BJ (cell line): ENCODE data around the gene PRR19. TPM values are rescaled to one million over a fixed set of nuclear protein-coding genes. Genes with fewer than 3 reads are reported as not detected.

Source experiments
- CTCF ChIA-PET: fragments of 350-600 bp; formaldehyde crosslinking; extraction: SDS; loops from one replicate; lab custom pipeline; 2021; ENCODE audit warnings: antibody characterized with exemption, inconsistent platforms; lab: Yijun Ruan, JAX
- POLR2A ChIA-PET: fragments of 300-600 bp; sonication (Branson Sonifier 250); formaldehyde crosslinking; extraction: SDS; loops from one replicate; lab custom pipeline; 2021; ENCODE audit warnings: antibody characterized with exemption; lab: Charles Lee
- DNase-seq: peaks from one replicate; pipeline ENCODE4 v3.0.0-alpha.2; 2011; ENCODE audit warnings: low read depth
- H3K27me3 ChIP-seq: 2 replicates; pipeline ENCODE4 v1.6.0; 2011; ENCODE audit warnings: low read length; ENCODE audit not compliant: control insufficient read depth, insufficient read depth
- H3K36me3 ChIP-seq: 2 replicates; pipeline ENCODE4 v1.5.1; 2011; ENCODE audit warnings: low read length; ENCODE audit not compliant: control insufficient read depth, insufficient read depth
- H3K4me3 ChIP-seq: 2 replicates; pipeline ENCODE4 v1.5.1; 2011; ENCODE audit warnings: low read depth, mild to moderate bottlenecking, control low read depth, low read length
- polyA plus RNA-seq: library from polyadenylated mRNA; depleted of rRNA; stranded (reverse); fragments of >200 nt; gene quantifications from 2 replicates; pipeline ENCODE4 v1.2.3, GENCODE V29; 2011; rRNA removed
- small RNA-seq: library from RNA; depleted of rRNA; stranded (forward); fragments of <200 nt; gene quantifications from one replicate; pipeline ENCODE3, GENCODE V24; 2012; ENCODE audit warnings: low replicate concordance, low read depth; ENCODE audit not compliant: insufficient read length
- TF ChIP-seq, protein P1 (sequence below): IDR thresholded peaks from 2 replicates; pipeline ENCODE4 v1.5.1; 2011; ENCODE audit warnings: low read depth, mild to moderate bottlenecking, control low read depth, inconsistent platforms, low read length, moderate library complexity; ENCODE audit not compliant: insufficient read depth

The PRR19 gene
- polyA plus RNA-seq, 1 experiment: 0.93 TPM

DNA sequence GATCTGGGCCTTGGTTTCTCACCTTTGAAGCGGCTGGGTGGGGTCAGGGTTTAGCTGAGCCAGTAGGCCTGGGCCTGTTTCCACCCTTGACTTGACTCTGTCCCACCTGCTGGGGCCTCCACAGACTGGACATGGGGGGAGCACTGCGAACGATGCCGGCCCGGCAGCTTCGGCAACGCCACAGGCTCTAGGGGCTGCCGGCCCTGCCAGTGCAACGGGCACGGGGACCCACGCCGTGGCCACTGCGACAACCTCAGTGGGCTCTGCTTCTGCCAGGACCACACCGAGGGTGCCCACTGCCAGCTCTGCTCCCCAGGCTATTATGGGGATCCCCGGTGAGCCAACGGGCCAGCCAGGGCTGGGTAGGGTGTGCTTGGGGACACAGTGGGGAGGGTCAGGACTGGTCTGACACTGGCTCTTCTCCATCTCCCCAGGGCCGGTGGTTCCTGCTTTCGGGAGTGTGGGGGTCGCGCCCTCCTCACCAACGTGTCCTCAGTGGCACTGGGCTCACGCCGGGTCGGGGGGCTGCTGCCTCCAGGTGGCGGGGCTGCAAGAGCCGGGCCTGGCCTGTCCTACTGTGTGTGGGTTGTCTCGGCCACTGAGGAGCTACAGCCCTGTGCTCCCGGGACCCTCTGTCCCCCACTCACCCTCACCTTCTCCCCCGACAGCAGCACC is 51.5 kb downstream of the PRR19 start:
- Histone ChIP-seq H3K36me3 (peaks cover 13% of the 10 kb centered on the region), H3K27me3 (no peaks in the 10 kb centered on the region), H3K4me3 (no peak overlapping the region)
- TF ChIP-seq, protein P1, sequence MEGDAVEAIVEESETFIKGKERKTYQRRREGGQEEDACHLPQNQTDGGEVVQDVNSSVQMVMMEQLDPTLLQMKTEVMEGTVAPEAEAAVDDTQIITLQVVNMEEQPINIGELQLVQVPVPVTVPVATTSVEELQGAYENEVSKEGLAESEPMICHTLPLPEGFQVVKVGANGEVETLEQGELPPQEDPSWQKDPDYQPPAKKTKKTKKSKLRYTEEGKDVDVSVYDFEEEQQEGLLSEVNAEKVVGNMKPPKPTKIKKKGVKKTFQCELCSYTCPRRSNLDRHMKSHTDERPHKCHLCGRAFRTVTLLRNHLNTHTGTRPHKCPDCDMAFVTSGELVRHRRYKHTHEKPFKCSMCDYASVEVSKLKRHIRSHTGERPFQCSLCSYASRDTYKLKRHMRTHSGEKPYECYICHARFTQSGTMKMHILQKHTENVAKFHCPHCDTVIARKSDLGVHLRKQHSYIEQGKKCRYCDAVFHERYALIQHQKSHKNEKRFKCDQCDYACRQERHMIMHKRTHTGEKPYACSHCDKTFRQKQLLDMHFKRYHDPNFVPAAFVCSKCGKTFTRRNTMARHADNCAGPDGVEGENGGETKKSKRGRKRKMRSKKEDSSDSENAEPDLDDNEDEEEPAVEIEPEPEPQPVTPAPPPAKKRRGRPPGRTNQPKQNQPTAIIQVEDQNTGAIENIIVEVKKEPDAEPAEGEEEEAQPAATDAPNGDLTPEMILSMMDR: no peak
- POLR2A ChIA-PET: no interaction called here
- CTCF ChIA-PET: no interaction called here
- DNase-seq: no peak

- TF ChIP-seq, protein P1: no peak
- no peak for DNase-seq
- Histone ChIP-seq H3K27me3 (no peaks in the 10 kb centered on the region), H3K4me3 (no peak overlapping the region), H3K36me3 (peaks cover 11% of the 10 kb centered on the region)
- CTCF ChIA-PET: interaction anchor here (1.0 kb wide), 1 partner anchor 9 kb away, joined by 4 read pairs; no protein-coding TSS in a partner anchor
- POLR2A ChIA-PET: no interaction called here
These were observed 54.0 kb downstream of the PRR19 start for GRCh38 chr19:42355896-42356295.

GRCh38 chr19:42356686-42357085 is 54.8 kb downstream of the PRR19 start:
- Histone ChIP-seq H3K4me3 (no peak overlapping the region), H3K27me3 (no peaks in the 10 kb centered on the region), H3K36me3 (peaks cover 11% of the 10 kb centered on the region)
- no peak for DNase-seq
- POLR2A ChIA-PET: no interaction called here
- TF ChIP-seq, protein P1: no peak
- CTCF ChIA-PET: interaction anchor here (0.6 kb wide), 1 partner anchor 82 kb away, joined by 3 read pairs; no protein-coding TSS in a partner anchor

GRCh38 chr19:42357290-42357689 is 55.4 kb downstream of the PRR19 start:
- no peaks in the 10 kb centered on the region for H3K27me3 ChIP-seq
- ChIA-PET POLR2A (no interaction called here), CTCF (interaction anchor here (0.6 kb wide), 1 partner anchor 81 kb away, joined by 3 read pairs; no protein-coding TSS in a partner anchor)
- TF ChIP-seq, protein P1: no peak
- H3K4me3 ChIP-seq: no peak overlapping the region
- peaks cover 14% of the 10 kb centered on the region for H3K36me3 ChIP-seq
- DNase-seq: no peak

Small RNA genes within 50 kb of the gene (small RNA-seq; reads per million reads assigned to genes)
- not detected for gene MIR8077

Other genes with a start within 250 kb of the PRR19 start
- gene GRIK5, start 231.9 kb upstream of the PRR19 start, polyA plus RNA-seq: 0.06 and 0.10 TPM in 2 replicates
- 5.6 and 10.4 TPM in 2 replicates for gene ZNF574, start 226.0 kb upstream of the PRR19 start, polyA plus RNA-seq
- 1.8 and 2.2 TPM in 2 replicates for gene POU2F2, start 169.7 kb upstream of the PRR19 start, polyA plus RNA-seq
- 19.1 and 30.4 TPM in 2 replicates for gene DEDD2, start 84.5 kb upstream of the PRR19 start, polyA plus RNA-seq
- 4.8 and 5.9 TPM in 2 replicates for gene ZNF526, start 81.8 kb upstream of the PRR19 start, polyA plus RNA-seq
- 27.7 and 36.1 TPM in 2 replicates for gene GSK3A, start 59.5 kb upstream of the PRR19 start, polyA plus RNA-seq
- gene ERF, start 47.0 kb upstream of the PRR19 start, polyA plus RNA-seq: 47.4 and 51.4 TPM in 2 replicates
- gene CIC, start 32.9 kb upstream of the PRR19 start, polyA plus RNA-seq: 3.5 and 7.0 TPM in 2 replicates
- gene PAFAH1B3, start 492 bp downstream of the PRR19 start, polyA plus RNA-seq: 24.7 and 35.7 TPM in 2 replicates
- 0.07 TPM in 1 of 2 replicates, not detected in the other for gene TMEM145, start 11.2 kb downstream of the PRR19 start, polyA plus RNA-seq
- gene MEGF8, start 23.5 kb downstream of the PRR19 start, polyA plus RNA-seq: 6.8 and 9.6 TPM in 2 replicates
- 0.38 and 0.78 TPM in 2 replicates for gene CNFN, start 88.2 kb downstream of the PRR19 start, polyA plus RNA-seq
- 1.9 and 3.3 TPM in 2 replicates for gene LIPE, start 125.3 kb downstream of the PRR19 start, polyA plus RNA-seq
- not detected in 2 replicates for gene CXCL17, start 140.8 kb downstream of the PRR19 start, polyA plus RNA-seq
- gene CEACAM1, start 226.3 kb downstream of the PRR19 start, polyA plus RNA-seq: 0.11 TPM in 1 of 2 replicates, not detected in the other